Measurements from ENCODE around the gene ATP8B1.

DNA sequence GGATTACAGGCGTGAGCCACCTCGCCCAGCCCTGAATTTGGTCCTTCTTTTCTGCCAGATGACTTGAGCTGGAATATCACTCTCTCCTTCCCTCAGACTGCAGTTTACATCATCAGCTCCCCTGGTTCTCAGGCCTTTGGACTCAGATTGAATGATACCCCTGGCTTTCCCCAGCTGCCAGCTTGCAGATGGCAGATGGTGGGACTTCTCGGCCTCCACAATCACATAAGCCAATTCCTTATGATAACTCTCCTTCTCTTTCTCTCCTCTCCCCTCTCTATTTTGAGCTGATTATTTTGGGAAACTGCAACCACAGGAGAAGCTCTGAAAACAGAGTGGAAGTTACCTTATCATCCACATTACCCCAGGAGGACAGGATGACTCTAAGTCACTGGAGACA lies 33.4 kb upstream of the ATP8B1 start:
- TF ChIP-seq, protein P1, sequence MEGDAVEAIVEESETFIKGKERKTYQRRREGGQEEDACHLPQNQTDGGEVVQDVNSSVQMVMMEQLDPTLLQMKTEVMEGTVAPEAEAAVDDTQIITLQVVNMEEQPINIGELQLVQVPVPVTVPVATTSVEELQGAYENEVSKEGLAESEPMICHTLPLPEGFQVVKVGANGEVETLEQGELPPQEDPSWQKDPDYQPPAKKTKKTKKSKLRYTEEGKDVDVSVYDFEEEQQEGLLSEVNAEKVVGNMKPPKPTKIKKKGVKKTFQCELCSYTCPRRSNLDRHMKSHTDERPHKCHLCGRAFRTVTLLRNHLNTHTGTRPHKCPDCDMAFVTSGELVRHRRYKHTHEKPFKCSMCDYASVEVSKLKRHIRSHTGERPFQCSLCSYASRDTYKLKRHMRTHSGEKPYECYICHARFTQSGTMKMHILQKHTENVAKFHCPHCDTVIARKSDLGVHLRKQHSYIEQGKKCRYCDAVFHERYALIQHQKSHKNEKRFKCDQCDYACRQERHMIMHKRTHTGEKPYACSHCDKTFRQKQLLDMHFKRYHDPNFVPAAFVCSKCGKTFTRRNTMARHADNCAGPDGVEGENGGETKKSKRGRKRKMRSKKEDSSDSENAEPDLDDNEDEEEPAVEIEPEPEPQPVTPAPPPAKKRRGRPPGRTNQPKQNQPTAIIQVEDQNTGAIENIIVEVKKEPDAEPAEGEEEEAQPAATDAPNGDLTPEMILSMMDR (IDR thresholded peaks at IDR 0.05 in 4 of 5, conservative IDR thresholded peaks at IDR 0.05 in 1 of 5): no peak
- TF ChIP-seq POLR2A (IDR thresholded peaks at IDR 0.05): no peak

All from gastrocnemius medialis (tissue), 4 donors.